Measurements from ENCODE around the gene CERS6.

- no peak for TF ChIP-seq CTCF (IDR thresholded peaks at IDR 0.05)
- no peak for TF ChIP-seq POLR2A (IDR thresholded peaks at IDR 0.05)
Measured at GRCh38 chr2:168717790-168718502, 261.9 kb downstream of the CERS6 start.
